GM12878 (cell line): ENCODE data around the gene MYCT1. TPM values are rescaled to one million over a fixed set of nuclear protein-coding genes. Genes with fewer than 3 reads are reported as not detected.

Experiments
- ATAC-seq: fragments of 200-7000 bp; cut with Tn5 transposase; 3 replicates; pipeline ENCODE4 v1.9.1; 2020; ENCODE audit warnings: mild to moderate bottlenecking, moderate library complexity
- BruUV-seq: library from RNA; stranded (reverse); fragments of 400-500 nt; replicated peaks from 2 replicates; lab custom pipeline; 2021; lab: Mats Ljungman, UMichigan
- CTCF ChIA-PET: fragments of 300-600 bp; sonication (Branson Sonifier 250); formaldehyde crosslinking; extraction: SDS; loops from one replicate; lab custom pipeline; 2021; ENCODE audit warnings: inconsistent platforms; lab: Yijun Ruan, JAX
- POLR2A ChIA-PET: fragments of 350-600 bp; formaldehyde crosslinking; extraction: SDS; loops from one replicate; lab custom pipeline; 2021; ENCODE audit warnings: inconsistent platforms; lab: Charles Lee
- RAD21 ChIA-PET: fragments of 300-600 bp; sonication (Branson Sonifier 250); formaldehyde crosslinking; loops from one replicate; lab custom pipeline; 2023; ENCODE audit warnings: antibody characterized with exemption; ENCODE audit not compliant: unreplicated experiment; lab: Charles Lee
- SMC1A ChIA-PET: fragments of 300-600 bp; sonication (Branson Sonifier 250); formaldehyde crosslinking; loops from one replicate; lab custom pipeline; 2023; ENCODE audit not compliant: unreplicated experiment, uncharacterized antibody; lab: Charles Lee
- DNase-seq: peaks from one replicate; pipeline ENCODE4 v3.0.0-alpha.2; 2011; ENCODE audit warnings: low read depth, low spot score
- FAIRE-seq: peaks from 3 replicates; lab custom pipeline; 2011; peaks lifted over from hg19 to GRCh38; lab: Jason Lieb, UNC
- H2AFZ ChIP-seq: 2 replicates; pipeline ENCODE4 v1.6.0; 2011; ENCODE audit warnings: low read depth, low read length, control low read depth; ENCODE audit not compliant: control insufficient read depth
- H3K27ac ChIP-seq: 2 replicates; pipeline ENCODE4 v1.5.1; 2011; ENCODE audit warnings: control low read depth; ENCODE audit not compliant: control insufficient read depth, insufficient read depth
- H3K27me3 ChIP-seq, 2 experiments: replicated peaks in 1 of 2; 2 replicates each; pipeline versions ENCODE4 v1.6.0 to v1.6.1; 2011; ENCODE audit warnings: low read length in 1 of 2; ENCODE audit not compliant: control insufficient read depth in 2 of 2, insufficient read depth in 2 of 2
- H3K36me3 ChIP-seq, 2 experiments: 2 replicates each; pipeline ENCODE4 v1.5.1; 2011; ENCODE audit warnings: low read length in 1 of 2; ENCODE audit not compliant: control insufficient read depth in 2 of 2, insufficient read depth in 2 of 2
- H3K4me1 ChIP-seq: 2 replicates; pipeline ENCODE4 v1.6.1; 2011; ENCODE audit warnings: mild to moderate bottlenecking, low read length, moderate library complexity, mixed read lengths; ENCODE audit not compliant: control insufficient read depth, insufficient read depth
- H3K4me2 ChIP-seq: 2 replicates; pipeline ENCODE4 v1.6.0; 2011; ENCODE audit warnings: control low read depth; ENCODE audit not compliant: control insufficient read depth, insufficient read depth
- H3K4me3 ChIP-seq: fragments of 200-600 bp; sonication (generic); 2 replicates; pipeline ENCODE4 v1.5.1; 2016
- H3K79me2 ChIP-seq: 2 replicates; pipeline ENCODE4 v1.6.0; 2011; ENCODE audit warnings: low read length; ENCODE audit not compliant: control insufficient read depth, insufficient read depth
- H3K9ac ChIP-seq: 2 replicates; pipeline ENCODE4 v1.8.0; 2011; ENCODE audit warnings: low read length, control low read depth, mixed read lengths; ENCODE audit not compliant: control insufficient read depth, insufficient read depth
- H3K9me3 ChIP-seq: replicated peaks from 3 replicates; pipeline ENCODE4 v1.5.1; 2011; ENCODE audit warnings: mild to moderate bottlenecking, low read length; ENCODE audit not compliant: control insufficient read depth, insufficient read depth
- H4K20me1 ChIP-seq: 2 replicates; pipeline ENCODE4 v1.6.0; 2011; ENCODE audit not compliant: control insufficient read depth, insufficient read depth
- ATF2 ChIP-seq: IDR thresholded peaks from 2 replicates; pipeline ENCODE4 v1.6.1; 2012; ENCODE audit warnings: low read length, inconsistent platforms
- BCL3 ChIP-seq: IDR thresholded peaks from 2 replicates; pipeline ENCODE4 v1.6.1; 2011; ENCODE audit warnings: borderline replicate concordance, low read depth, mild to moderate bottlenecking, moderate library complexity, low read length; ENCODE audit not compliant: insufficient read depth, poor library complexity, severe bottlenecking
- FOXK2 ChIP-seq: fragments of 450-650 bp; IDR thresholded peaks from 2 replicates; pipeline ENCODE4 v1.6.1; 2017; ENCODE audit warnings: mild to moderate bottlenecking, moderate library complexity
- IKZF2 ChIP-seq, 2 experiments: fragments of 450-650 bp; IDR thresholded peaks; 2 replicates each; pipeline ENCODE4 v1.6.1; 2017; ENCODE audit warnings: mild to moderate bottlenecking in 2 of 2, moderate library complexity in 2 of 2
- NFYA ChIP-seq: IDR thresholded peaks from 2 replicates; pipeline ENCODE4 v1.6.1; 2011; ENCODE audit warnings: low read depth, mild to moderate bottlenecking, low read length, improper control_type of control experiment, borderline replicate concordance
- PML ChIP-seq: IDR thresholded peaks from 2 replicates; pipeline ENCODE4 v1.6.1; 2012; ENCODE audit warnings: low read length, inconsistent platforms
- SRF ChIP-seq, 2 experiments: IDR thresholded peaks; 2 replicates each; pipeline ENCODE4 v1.6.1; 2011; ENCODE audit warnings: low read depth in 2 of 2, low read length in 2 of 2, mild to moderate bottlenecking in 1 of 2, moderate library complexity in 1 of 2
- STAT1 ChIP-seq: fragments of 450-650 bp; conservative IDR thresholded peaks from 2 replicates; pipeline ENCODE4 v1.6.1; 2014; ENCODE audit warnings: antibody characterized with exemption, mild to moderate bottlenecking
- ZBTB11 ChIP-seq: fragments of 450-650 bp; formaldehyde crosslinking; IDR thresholded peaks from 2 replicates; pipeline ENCODE4 v1.5.0; 2022; ENCODE audit warnings: mild to moderate bottlenecking, missing genetic modification characterization
- ZZZ3 ChIP-seq: IDR thresholded peaks from 2 replicates; pipeline ENCODE4 v1.6.1; 2011; ENCODE audit warnings: low read depth; ENCODE audit not compliant: control insufficient read depth, insufficient read length
- WGBS: methylation state at CpG from one replicate; pipeline ENCODE4 v1.1.6; 2016; ENCODE audit warnings: low lambda C conversion rate; ENCODE audit not compliant: insufficient replicate concordance, insufficient coverage; ENCODE audit errors: missing lambda C conversion rate; 5-methylcytosine and 5-hydroxymethylcytosine counted together
- in situ Hi-C: fragments of 300-500 bp; cut with MboI; formaldehyde crosslinking; loops from 9 replicates; pipeline ENCODE4 v1.14.3; 2018; ENCODE audit warnings: mixed read lengths
- intact Hi-C: fragments of 100-400 bp; cut with micrococcal nuclease; formaldehyde crosslinking; loops from one replicate; pipeline ENCODE4 v1.14.2; 2022; ENCODE audit not compliant: unreplicated experiment
- polyA plus RNA-seq, 11 experiments: library from polyadenylated mRNA; depleted of rRNA in 4 of 11; unstranded in 6 of 11; stranded (reverse) in 5 of 11; fragments of >200 nt; fragmentation: Nextera tagmentation in 4 of 11; fragmentation: Illumina TruSeq in 1 of 11; extraction: Ambion mirVana in 4 of 11; extraction: Trizol in 1 of 11; gene quantifications; 1 replicate in 1 of 11; 2 replicates in 10 of 11; pipeline versions ENCODE4 v1.2.1 to v1.2.3, GENCODE V29; 2011 to 2016; ENCODE audit warnings: inconsistent platforms in 2 of 11, missing spikeins in 2 of 11, low read depth in 1 of 11
- total RNA-seq, 4 experiments: library from RNA; depleted of rRNA in 3 of 4; stranded (reverse); fragments of >200 nt in 3 of 4; fragmentation: Illumina TruSeq in 1 of 4; extraction: Trizol in 1 of 4; gene quantifications; 2 replicates each; pipeline versions ENCODE4 v1.2.1 to v1.2.3, GENCODE V29; 2013 to 2021

MYCT1 gene
- total and polyA plus RNA-seq, 10 of the 15 experiments (the other 5 are each of a cell fraction or from before 2014, with no cell fraction given) = 0.15 TPM; not detected in 9

- no peak for TF ChIP-seq ZBTB11 (CRISPR knock-in tag)
These were observed 28.6 kb downstream of the MYCT1 start (continued) for GRCh38 chr6:152726313-152726712.

- Histone ChIP-seq H3K36me3 (no peaks in the 10 kb centered on the region), H4K20me1 (no peaks in the 10 kb centered on the region), H3K9ac (no peak overlapping the region), H3K4me1 (no peaks in the 10 kb centered on the region), H3K79me2 (no peaks in the 10 kb centered on the region), H3K9me3 (no peaks in the 10 kb centered on the region), H3K4me3 (no peak overlapping the region), H3K27ac (no peak overlapping the region), H3K27me3 (no peaks in the 10 kb centered on the region), H2AFZ (no peak overlapping the region), H3K4me2 (no peak overlapping the region)
- in situ Hi-C loops (no loop called here), intact Hi-C loops (no loop called here)
- SMC1A ChIA-PET = interaction anchor here (0.9 kb wide), 1 partner anchor 250 kb away, joined by 3 read pairs; no protein-coding TSS in a partner anchor
- RAD21 ChIA-PET = no interaction called here
- ATAC-seq (peak; percentile 26; the same call in 1 of the 3 replicates), DNase-seq (no peak), FAIRE-seq (no peak)
- POLR2A ChIA-PET = no interaction called here
- no TSS peak for BruUV-seq
- TF ChIP-seq STAT1 (no peak), BCL3 (no peak), ZZZ3 (no peak), ATF2 (no peak), NFYA (no peak), PML (no peak), FOXK2 (no peak), SRF (IDR thresholded peaks at IDR 0.05; ENCODE audit: low read depth in 2 of 2, low read length in 2 of 2) (no peak), IKZF2 (IDR thresholded peaks at IDR 0.05) (no peak)
- 23% methylated on average over 3 of the region's 3 CpGs for WGBS
- CTCF ChIA-PET = interaction anchor here (0.8 to 1.0 kb wide), 2 partner anchors 9 to 221 kb away, joined by 3 read pairs; no protein-coding TSS in a partner anchor
These were observed 29.8 kb downstream of the MYCT1 start for GRCh38 chr6:152727507-152727906.
